Measurements from ENCODE around the gene DUSP7. TPM values are rescaled to one million over a fixed set of nuclear protein-coding genes. Genes with fewer than 3 reads are reported as not detected.
A peak's percentile ranks its signal among the peaks of the same experiment; 100 is the strongest.
"Not testable (repeated sequence)": the region's sequence is repeated elsewhere in the genome, so short reads cannot be mapped to it uniquely, and the experiment has no call there.

The DUSP7 gene
- total and polyA plus RNA-seq, 10 donors = 5.4 to 68.6 (median 36.2) TPM

DNA sequence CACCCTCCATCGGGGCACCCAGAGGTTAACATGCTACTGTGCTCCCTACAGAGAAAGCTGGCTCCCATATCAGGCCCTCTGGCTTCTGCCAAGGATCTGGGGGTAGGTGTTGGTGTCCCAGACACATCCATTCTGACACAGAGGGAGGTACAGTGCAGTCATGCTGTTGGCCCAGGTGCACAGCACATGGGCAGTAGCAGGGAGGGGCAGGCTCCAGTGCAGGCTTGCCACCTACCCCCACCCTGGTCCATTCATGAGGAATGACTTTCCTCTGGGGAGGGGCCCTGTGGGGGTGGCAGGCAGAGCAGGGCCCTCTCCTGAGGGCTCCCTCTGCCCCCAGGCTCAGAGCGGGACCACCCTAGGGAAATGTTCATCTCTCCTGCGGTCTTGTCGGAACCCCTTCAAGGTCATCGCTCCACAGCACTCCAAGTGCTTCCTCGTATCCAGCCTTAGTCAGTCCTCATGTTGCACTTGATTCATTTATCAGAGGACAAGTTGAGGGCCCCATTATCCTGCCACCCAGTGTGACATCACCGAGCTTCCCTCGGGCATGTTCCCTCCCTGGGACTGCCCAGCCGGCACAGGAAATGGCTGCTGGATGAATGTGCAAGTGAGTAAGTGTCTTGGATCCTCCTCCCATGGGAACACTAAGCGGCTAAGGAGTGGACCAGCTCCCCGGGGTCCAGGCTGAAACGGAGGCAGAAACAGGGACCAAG is 10.0 kb downstream of the DUSP7 start:
- H3K27me3 ChIP-seq (replicated peaks in 1 of 7) = no peaks in the 10 kb centered on the region
- H3K4me3 ChIP-seq = no peak overlapping the region
- DNase-seq = no peak
- H3K36me3 ChIP-seq = peaks cover 3 to 41% (median 29%) of the 10 kb centered on the region in 6 donors
- peaks cover 33 to 61% (median 52%) of the 10 kb centered on the region in 6 donors for H3K4me1 ChIP-seq
- peak overlapping the region in 7 of 8 donors; percentile 39 to 78 (median 67) for H3K27ac ChIP-seq
- intact Hi-C loops (cut with DNase I; ENCODE audit: low total_unique reads) = no loop called here
- 68 to 82% (median 76%) methylated on average over 11 to 12 of the region's 12 CpGs for WGBS, 5 donors
- no peaks in the 10 kb centered on the region for H3K9me3 ChIP-seq
- TF ChIP-seq, protein P1, sequence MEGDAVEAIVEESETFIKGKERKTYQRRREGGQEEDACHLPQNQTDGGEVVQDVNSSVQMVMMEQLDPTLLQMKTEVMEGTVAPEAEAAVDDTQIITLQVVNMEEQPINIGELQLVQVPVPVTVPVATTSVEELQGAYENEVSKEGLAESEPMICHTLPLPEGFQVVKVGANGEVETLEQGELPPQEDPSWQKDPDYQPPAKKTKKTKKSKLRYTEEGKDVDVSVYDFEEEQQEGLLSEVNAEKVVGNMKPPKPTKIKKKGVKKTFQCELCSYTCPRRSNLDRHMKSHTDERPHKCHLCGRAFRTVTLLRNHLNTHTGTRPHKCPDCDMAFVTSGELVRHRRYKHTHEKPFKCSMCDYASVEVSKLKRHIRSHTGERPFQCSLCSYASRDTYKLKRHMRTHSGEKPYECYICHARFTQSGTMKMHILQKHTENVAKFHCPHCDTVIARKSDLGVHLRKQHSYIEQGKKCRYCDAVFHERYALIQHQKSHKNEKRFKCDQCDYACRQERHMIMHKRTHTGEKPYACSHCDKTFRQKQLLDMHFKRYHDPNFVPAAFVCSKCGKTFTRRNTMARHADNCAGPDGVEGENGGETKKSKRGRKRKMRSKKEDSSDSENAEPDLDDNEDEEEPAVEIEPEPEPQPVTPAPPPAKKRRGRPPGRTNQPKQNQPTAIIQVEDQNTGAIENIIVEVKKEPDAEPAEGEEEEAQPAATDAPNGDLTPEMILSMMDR (IDR thresholded peaks at IDR 0.05 in 8 of 11, conservative IDR thresholded peaks at IDR 0.05 in 3 of 11) = no peak
- TF ChIP-seq POLR2AphosphoS5 (IDR thresholded peaks at IDR 0.05) = peak in 2 of 3 donors; percentile 45 to 55

GRCh38 chr3:52044869-52045619 is 11.3 kb downstream of the DUSP7 start:
- intact Hi-C loops (cut with DNase I; ENCODE audit: low total_unique reads) = no loop called here
- H3K36me3 ChIP-seq = peaks cover 2 to 28% (median 16%) of the 10 kb centered on the region in 6 donors
- peaks cover 25 to 60% (median 43%) of the 10 kb centered on the region in 6 donors for H3K4me1 ChIP-seq
- no peak overlapping the region for H3K4me3 ChIP-seq
- H3K27ac ChIP-seq = peak overlapping the region in 1 of 8 donors; percentile 30
- WGBS, 5 donors = 88 to 95% (median 92%) methylated on average over 12 to 18 of the region's 18 CpGs
- no peak for TF ChIP-seq POLR2AphosphoS5 (IDR thresholded peaks at IDR 0.05)
- TF ChIP-seq, protein P1 (IDR thresholded peaks at IDR 0.05 in 8 of 11, conservative IDR thresholded peaks at IDR 0.05 in 3 of 11) = no peak
- no peak for TF ChIP-seq POLR2A (IDR thresholded peaks at IDR 0.05)
- H3K9me3 ChIP-seq = no peaks in the 10 kb centered on the region
- no peaks in the 10 kb centered on the region for H3K27me3 ChIP-seq (replicated peaks in 1 of 7)
- DNase-seq = no peak

GRCh38 chr3:52043750-52044149 is 12.6 kb downstream of the DUSP7 start:
- H3K27ac ChIP-seq = no peak overlapping the region
- H3K36me3 ChIP-seq = peaks cover 0 to 15% (median 4%) of the 10 kb centered on the region in 6 donors
- WGBS, 5 donors = 80 to 90% (median 85%) methylated on average over 6 of the region's 6 CpGs
- H3K27me3 ChIP-seq (replicated peaks in 1 of 7) = no peaks in the 10 kb centered on the region
- H3K4me1 ChIP-seq = peaks cover 15 to 54% (median 31%) of the 10 kb centered on the region in 6 donors
- no peaks in the 10 kb centered on the region for H3K9me3 ChIP-seq
- TF ChIP-seq POLR2AphosphoS5 (IDR thresholded peaks at IDR 0.05) (no peak), POLR2A (IDR thresholded peaks at IDR 0.05) (no peak)
- TF ChIP-seq, protein P1 (IDR thresholded peaks at IDR 0.05 in 8 of 11, conservative IDR thresholded peaks at IDR 0.05 in 3 of 11) = no peak
- no peak overlapping the region for H3K4me3 ChIP-seq
- no peak for DNase-seq
- intact Hi-C loops (cut with DNase I; ENCODE audit: low total_unique reads) = no loop called here

GRCh38 chr3:52043039-52043438 is 13.3 kb downstream of the DUSP7 start:
- peaks cover 12 to 47% (median 24%) of the 10 kb centered on the region in 6 donors for H3K4me1 ChIP-seq
- intact Hi-C loops (cut with DNase I; ENCODE audit: low total_unique reads) = not testable (repeated sequence)

More at GRCh38 chr3:52043039-52043438, 13.3 kb downstream of the DUSP7 start:
- not testable (repeated sequence) for H3K4me3 ChIP-seq; H3K27ac ChIP-seq; H3K27me3 ChIP-seq (replicated peaks in 1 of 7); H3K36me3 ChIP-seq; H3K9me3 ChIP-seq; DNase-seq
- WGBS, 5 donors = 80 to 100% (median 89%) methylated on average over 1 of the region's 1 CpG

Data from spleen (tissue), 11 donors.